HFF-Myc (cell line): ENCODE measurements around the gene REXO4.

Source experiments
- DNase-seq: peaks from one replicate; pipeline ENCODE4 v3.0.0-alpha.2; 2011; ENCODE audit warnings: low read depth; ENCODE audit errors: extremely low read depth
- H3K4me3 ChIP-seq: replicated peaks from 2 replicates; pipeline ENCODE4 v1.5.1; 2011; ENCODE audit warnings: low read depth, mild to moderate bottlenecking, control low read depth, low read length
- CTCF ChIP-seq: IDR thresholded peaks from 2 replicates; pipeline ENCODE4 v1.5.1; 2012; ENCODE audit warnings: mild to moderate bottlenecking, low read depth, low read length, control low read depth; ENCODE audit errors: missing control alignments

REXO4 gene

DNA sequence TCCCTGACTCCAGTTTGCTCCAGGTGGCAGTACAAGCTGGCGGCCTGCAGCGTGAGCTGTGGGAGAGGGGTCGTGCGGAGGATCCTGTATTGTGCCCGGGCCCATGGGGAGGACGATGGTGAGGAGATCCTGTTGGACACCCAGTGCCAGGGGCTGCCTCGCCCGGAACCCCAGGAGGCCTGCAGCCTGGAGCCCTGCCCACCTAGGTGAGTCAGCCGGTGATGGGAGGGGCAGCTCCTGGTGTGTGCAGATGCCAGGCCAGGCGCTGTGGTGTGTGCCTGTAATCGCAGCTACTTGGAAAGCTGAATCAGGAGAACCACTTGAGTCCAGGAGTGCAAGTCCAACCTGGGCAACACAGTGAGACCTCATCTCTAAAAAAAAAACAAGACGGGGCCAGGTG is 31.9 kb upstream of the REXO4 start:
- no peak for TF ChIP-seq CTCF
- no peak overlapping the region for H3K4me3 ChIP-seq
- DNase-seq: no peak

GRCh38 chr9:133448487-133448972 is 30.7 kb upstream of the REXO4 start:
- no peak overlapping the region for H3K4me3 ChIP-seq
- no peak for DNase-seq
- no peak for TF ChIP-seq CTCF

GRCh38 chr9:133445293-133445969 is 27.6 kb upstream of the REXO4 start:
- no peak for TF ChIP-seq CTCF
- DNase-seq: no peak
- no peak overlapping the region for H3K4me3 ChIP-seq

DNA sequence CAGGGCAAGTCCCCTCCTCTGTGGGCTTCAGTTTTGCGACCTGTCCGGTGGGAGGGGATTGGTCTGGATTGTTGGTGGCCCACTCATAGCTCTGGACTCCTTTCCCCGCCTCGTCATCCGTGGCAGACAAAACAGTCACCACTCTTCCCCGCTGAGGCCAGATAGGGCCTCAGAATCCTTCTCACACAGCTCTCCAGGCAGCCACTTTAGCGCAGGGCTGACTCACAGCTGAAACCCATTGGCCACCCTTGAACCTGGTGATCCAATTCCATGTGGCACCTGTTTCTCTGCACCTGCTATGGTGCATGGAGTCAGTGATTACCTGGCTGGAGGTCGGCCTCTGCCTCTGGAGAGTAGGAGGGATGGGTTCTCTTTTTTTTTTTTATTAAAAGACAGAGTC is 26.2 kb upstream of the REXO4 start:
- no peak overlapping the region for H3K4me3 ChIP-seq
- no peak for DNase-seq
- TF ChIP-seq CTCF: no peak

DNA sequence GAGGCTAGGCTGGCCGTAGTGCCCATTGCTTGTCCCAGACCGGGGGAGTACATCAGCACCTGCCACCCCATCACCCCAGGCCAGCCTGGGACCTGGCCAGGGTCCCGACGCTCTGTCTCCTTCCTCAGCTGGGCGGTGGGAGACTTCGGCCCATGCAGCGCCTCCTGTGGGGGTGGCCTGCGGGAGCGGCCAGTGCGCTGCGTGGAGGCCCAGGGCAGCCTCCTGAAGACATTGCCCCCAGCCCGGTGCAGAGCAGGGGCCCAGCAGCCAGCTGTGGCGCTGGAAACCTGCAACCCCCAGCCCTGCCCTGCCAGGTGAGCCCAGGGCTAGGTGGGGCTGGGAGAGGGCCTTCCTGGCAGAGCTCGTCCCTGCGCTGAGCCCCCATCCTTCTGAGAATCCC is 25.4 kb upstream of the REXO4 start:
- no peak for TF ChIP-seq CTCF
- DNase-seq: no peak
- H3K4me3 ChIP-seq: no peak overlapping the region

- DNase-seq: no peak
- TF ChIP-seq CTCF: no peak
- H3K4me3 ChIP-seq: no peak overlapping the region
These were observed 23.8 kb upstream of the REXO4 start for GRCh38 chr9:133441571-133441970.

DNA sequence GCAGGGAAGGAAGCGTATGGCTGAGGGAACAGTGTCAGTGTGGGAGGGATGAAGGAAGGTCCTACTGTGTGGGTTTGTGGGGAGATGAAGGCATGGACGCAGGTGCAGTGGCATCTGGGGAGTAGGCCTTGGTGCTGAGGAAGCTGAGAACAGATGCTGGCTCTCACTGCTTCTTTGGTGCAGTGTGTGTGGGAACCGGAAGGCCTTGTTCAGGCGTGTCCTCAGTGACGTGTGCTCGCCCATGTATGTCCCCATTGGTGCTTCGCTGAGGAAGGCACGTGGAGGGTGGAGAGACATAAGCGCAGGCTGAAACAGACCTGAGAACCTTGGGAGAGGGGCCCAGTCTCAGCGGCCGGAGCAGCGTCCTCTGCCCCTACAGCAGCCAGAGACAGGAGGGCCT is 23.1 kb upstream of the REXO4 start:
- DNase-seq: no peak
- TF ChIP-seq CTCF: no peak
- no peak overlapping the region for H3K4me3 ChIP-seq
